ENCODE data around the gene PEF1. TPM values are rescaled to one million over a fixed set of nuclear protein-coding genes. Genes with fewer than 3 reads are reported as not detected.

The PEF1 gene
- total RNA-seq, 4 donors from 2014 or later = 71.3 to 109 (median 88.7) TPM

- ATAC-seq = no peak
- Histone ChIP-seq H3K27ac (no peak overlapping the region), H3K9me3 (no peaks in the 10 kb centered on the region), H3K27me3 (peaks cover 44% of the 10 kb centered on the region), H3K4me3 (no peak overlapping the region), H3K4me1 (peaks cover 0 to 14% (median 11%) of the 10 kb centered on the region in 3 donors), H3K36me3 (no peaks in the 10 kb centered on the region)
- TF ChIP-seq POLR2AphosphoS5 (IDR thresholded peaks at IDR 0.05) (no peak), CTCF (IDR thresholded peaks at IDR 0.05) (no peak), EP300 (IDR thresholded peaks at IDR 0.05) (no peak), POLR2A (IDR thresholded peaks at IDR 0.05) (no peak)
- 77 to 100% methylated on average over 2 to 11 of the region's 23 CpGs for WGBS, 2 donors (ENCODE audit: low coverage in 1 of 2)
Measured at GRCh38 chr1:31618916-31619846, 25.5 kb downstream of the PEF1 start.

GRCh38 chr1:31617916-31618746 is 26.5 kb downstream of the PEF1 start:
- TF ChIP-seq CTCF (IDR thresholded peaks at IDR 0.05) (peak in 3 of 4 experiments; percentile 55 to 84 (median 56)), EP300 (IDR thresholded peaks at IDR 0.05) (no peak)
- WGBS, 2 donors (ENCODE audit: low coverage in 1 of 2) = 73% methylated on average over 5 of the region's 56 CpGs; no CpG with 5 or more reads in 1 of the 2 donors
- peak overlapping the region in 1 of 4 donors; percentile 44 for H3K27ac ChIP-seq
- peak overlapping the region; percentile 13 to 54 for H3K4me3 ChIP-seq
- H3K4me1 ChIP-seq = peaks cover 0 to 14% (median 11%) of the 10 kb centered on the region in 3 donors
- H3K27me3 ChIP-seq = peaks cover 44% of the 10 kb centered on the region
- peak; percentile 35 for ATAC-seq
- H3K9me3 ChIP-seq = no peaks in the 10 kb centered on the region
- no peaks in the 10 kb centered on the region for H3K36me3 ChIP-seq

- ATAC-seq = no peak
- peak within 1 kb of the TSS; percentile 13 to 54 for H3K4me3 ChIP-seq
- 9 to 40% methylated on average over 1 to 12 of the region's 48 CpGs for WGBS, 2 donors (ENCODE audit: low coverage in 1 of 2)
- H3K9me3 ChIP-seq = no peaks in the 10 kb centered on the region
- H3K27me3 ChIP-seq = peaks cover 44% of the 10 kb centered on the region
- TF ChIP-seq EP300 (IDR thresholded peaks at IDR 0.05) = no peak
- TF ChIP-seq CTCF (IDR thresholded peaks at IDR 0.05) = no peak
- no peak for TF ChIP-seq POLR2AphosphoS5 (IDR thresholded peaks at IDR 0.05)
- TF ChIP-seq POLR2A (IDR thresholded peaks at IDR 0.05) = no peak
- H3K27ac ChIP-seq = peak within 1 kb of the TSS in 1 of 4 donors; percentile 44
- H3K4me1 ChIP-seq = peaks cover 0 to 14% (median 11%) of the 10 kb centered on the region in 3 donors
- no peaks in the 10 kb centered on the region for H3K36me3 ChIP-seq
Measured at GRCh38 chr1:31617218-31617915, 27.3 kb downstream of the PEF1 start, which contains the start of gene HCRTR1. HCRTR1 (plus strand) TSS chr1:31617689; CDS start chr1:31619193, 1,504 bp downstream.

GRCh38 chr1:31615939-31616338 is 28.7 kb downstream of the PEF1 start:
- 73% methylated on average over 2 of the region's 2 CpGs; no CpG with 5 or more reads in 1 of the 2 donors for WGBS, 2 donors (ENCODE audit: low coverage in 1 of 2)

More at GRCh38 chr1:31615939-31616338, 28.7 kb downstream of the PEF1 start:
- no peak for ATAC-seq
- H3K27ac ChIP-seq = no peak overlapping the region
- H3K27me3 ChIP-seq = peaks cover 44% of the 10 kb centered on the region
- no peak overlapping the region for H3K4me3 ChIP-seq
- no peaks in the 10 kb centered on the region for H3K9me3 ChIP-seq
- TF ChIP-seq POLR2A (IDR thresholded peaks at IDR 0.05) = no peak
- no peak for TF ChIP-seq CTCF (IDR thresholded peaks at IDR 0.05)
- no peak for TF ChIP-seq POLR2AphosphoS5 (IDR thresholded peaks at IDR 0.05)
- TF ChIP-seq EP300 (IDR thresholded peaks at IDR 0.05) = no peak
- no peaks in the 10 kb centered on the region for H3K36me3 ChIP-seq
- H3K4me1 ChIP-seq = peaks cover 0 to 14% (median 11%) of the 10 kb centered on the region in 3 donors

Measured in gastroesophageal sphincter (tissue), 4 donors.